Activated CD8-positive, alpha-beta memory T cell treated with anti-CD3 and anti-CD28 coated beads for 48 hours (primary cell): Measurements from ENCODE around the gene DENND2A.

Source experiments
- DNase-seq, 3 experiments: peaks; one replicate each; pipeline ENCODE4 v3.0.0-alpha.2; 2020; ENCODE audit warnings: low read depth in 2 of 3, low spot score in 2 of 3

Gene DENND2A

DNA sequence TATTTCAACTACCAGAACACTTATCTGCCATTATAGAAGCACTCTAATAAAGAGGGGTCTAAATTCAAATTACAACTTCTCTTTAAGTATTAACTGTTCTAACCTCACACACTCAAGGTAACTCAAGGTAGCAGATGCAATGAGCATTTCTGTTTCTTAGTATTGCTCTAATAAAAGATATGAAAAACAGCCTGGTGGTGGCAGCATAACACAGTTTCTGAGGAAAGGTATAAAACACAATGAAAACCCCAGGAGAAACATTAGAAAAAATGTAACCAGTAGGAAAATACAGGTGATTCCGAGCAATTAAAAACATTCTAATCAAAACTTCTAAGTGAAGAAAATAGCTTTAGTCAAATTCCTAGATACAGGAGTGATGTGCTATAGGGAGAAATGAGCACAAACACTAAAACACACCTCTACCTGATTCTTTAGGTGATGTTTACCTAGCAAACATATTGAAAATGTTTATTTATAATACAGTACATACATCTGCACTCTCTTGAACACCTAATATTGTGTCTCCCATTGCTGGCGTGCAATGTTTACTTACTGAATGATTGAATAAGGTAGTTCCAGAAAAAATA, 164.8 kb downstream of the DENND2A start:
- DNase-seq: no peak
